Lower leg skin (tissue), 3 donors: ENCODE measurements around the gene CHRNA5.

Experiments used
- CTCF ChIP-seq, 3 donors: fragments of 450-650 bp; IDR thresholded peaks; one replicate each; pipeline ENCODE4 v1.5.1; 2016; ENCODE audit warnings: antibody characterized with exemption in 3 of 3, mild to moderate bottlenecking in 3 of 3, moderate library complexity in 2 of 3
- POLR2A ChIP-seq, 2 donors: fragments of 450-650 bp; IDR thresholded peaks; one replicate each; pipeline ENCODE4 v1.6.1; 2016 to 2017; ENCODE audit warnings: antibody characterized with exemption in 2 of 2, mild to moderate bottlenecking in 1 of 2, moderate library complexity in 1 of 2

- TF ChIP-seq CTCF (IDR thresholded peaks at IDR 0.05) = no peak
- no peak for TF ChIP-seq POLR2A (IDR thresholded peaks at IDR 0.05)
Observed at GRCh38 chr15:78540871-78541743, 24.2 kb upstream of the CHRNA5 start.
